BE2C (cell line): Measurements from ENCODE around the gene HOTAIR.

Source experiments
- DNase-seq: peaks from one replicate; pipeline ENCODE4 v3.0.0-alpha.2; 2020
- H3K27me3 ChIP-seq: fragments of 250-450 bp; sonication (Bioruptor Pico); 2 replicates; pipeline ENCODE4 v1.5.1; 2020; ENCODE audit warnings: mild to moderate bottlenecking
- H3K36me3 ChIP-seq: fragments of 250-450 bp; sonication (Bioruptor Pico); 2 replicates; pipeline ENCODE4 v1.5.1; 2020; ENCODE audit warnings: mild to moderate bottlenecking
- H3K4me1 ChIP-seq: fragments of 250-450 bp; sonication (Bioruptor Pico); 2 replicates; pipeline ENCODE4 v1.5.1; 2020
- H3K4me3 ChIP-seq: 2 replicates; pipeline ENCODE4 v1.5.1; 2011; ENCODE audit warnings: low read depth, low read length
- H3K9me3 ChIP-seq: fragments of 250-450 bp; sonication (Bioruptor Pico); 2 replicates; pipeline ENCODE4 v1.5.1; 2020
- CTCF ChIP-seq: IDR thresholded peaks from 2 replicates; pipeline ENCODE4 v1.5.1; 2012; ENCODE audit warnings: mild to moderate bottlenecking, low read depth, low read length

Gene HOTAIR

GRCh38 chr12:53988541-53989226, 13.9 kb upstream of the HOTAIR start:
- no peaks in the 10 kb centered on the region for H3K36me3 ChIP-seq
- DNase-seq = no peak
- TF ChIP-seq CTCF = no peak
- peak overlapping the region; percentile 35 for H3K4me3 ChIP-seq
- H3K9me3 ChIP-seq = no peaks in the 10 kb centered on the region
- H3K27me3 ChIP-seq = peaks cover 21% of the 10 kb centered on the region
- H3K4me1 ChIP-seq = peaks cover 8% of the 10 kb centered on the region

GRCh38 chr12:53987787-53988230, 13.1 kb upstream of the HOTAIR start:
- Histone ChIP-seq H3K27me3 (peaks cover 21% of the 10 kb centered on the region), H3K9me3 (no peaks in the 10 kb centered on the region), H3K4me3 (no peak overlapping the region), H3K4me1 (peaks cover 8% of the 10 kb centered on the region), H3K36me3 (no peaks in the 10 kb centered on the region)
- TF ChIP-seq CTCF = no peak
- no peak for DNase-seq

- peak overlapping the region; percentile 75 for H3K4me3 ChIP-seq
- H3K27me3 ChIP-seq = peaks cover 21% of the 10 kb centered on the region
- no peak for DNase-seq
- peaks cover 8% of the 10 kb centered on the region for H3K4me1 ChIP-seq
- no peaks in the 10 kb centered on the region for H3K9me3 ChIP-seq
- no peaks in the 10 kb centered on the region for H3K36me3 ChIP-seq
- no peak for TF ChIP-seq CTCF
These were observed 12.1 kb upstream of the HOTAIR start for GRCh38 chr12:53986686-53987483.

- peak overlapping the region; percentile 75 for H3K4me3 ChIP-seq
- peaks cover 8% of the 10 kb centered on the region for H3K4me1 ChIP-seq
- H3K9me3 ChIP-seq = no peaks in the 10 kb centered on the region
- TF ChIP-seq CTCF = no peak; the same call in 1 of the 2 replicates
- H3K27me3 ChIP-seq = peaks cover 21% of the 10 kb centered on the region
- DNase-seq = no peak
- H3K36me3 ChIP-seq = no peaks in the 10 kb centered on the region
These were observed 11.4 kb upstream of the HOTAIR start for GRCh38 chr12:53985994-53986685.

GRCh38 chr12:53985692-53985993, 10.9 kb upstream of the HOTAIR start:
- peaks cover 8% of the 10 kb centered on the region for H3K4me1 ChIP-seq
- peak overlapping the region; percentile 75 for H3K4me3 ChIP-seq
- TF ChIP-seq CTCF = no peak
- no peak for DNase-seq
- H3K36me3 ChIP-seq = no peaks in the 10 kb centered on the region
- no peaks in the 10 kb centered on the region for H3K9me3 ChIP-seq
- peaks cover 21% of the 10 kb centered on the region for H3K27me3 ChIP-seq
